H1 (cell line): ENCODE data around the gene PARD3. TPM values are rescaled to one million over a fixed set of nuclear protein-coding genes. Genes with fewer than 3 reads are reported as not detected.

Experiments used
- CTCF ChIA-PET: fragments of 300-600 bp; sonication (Branson Sonifier 250); formaldehyde crosslinking; loops from one replicate; lab custom pipeline; 2021; ENCODE audit not compliant: partially characterized antibody; lab: Charles Lee
- POLR2A ChIA-PET: fragments of 300-600 bp; sonication (Branson Sonifier 250); formaldehyde crosslinking; loops from one replicate; lab custom pipeline; 2021; ENCODE audit warnings: inconsistent platforms; ENCODE audit not compliant: partially characterized antibody; lab: Charles Lee
- DNase-seq, 2 experiments: peaks; one replicate each; pipeline versions ENCODE4 v3.0.0 to v3.0.0-alpha.2; 2010 to 2022; ENCODE audit warnings: low spot score in 2 of 2, low read depth in 1 of 2, mixed read lengths in 1 of 2
- FAIRE-seq: peaks from 2 replicates; lab custom pipeline; 2011; peaks lifted over from hg19 to GRCh38; lab: Jason Lieb, UNC
- H2AFZ ChIP-seq: 2 replicates; pipeline ENCODE4 v1.8.1; 2012; ENCODE audit warnings: low read length, inconsistent platforms
- H2AK5ac ChIP-seq: 2 replicates; pipeline ENCODE4 v1.6.1; 2013; ENCODE audit warnings: low read depth, low read length
- H2BK120ac ChIP-seq: replicated peaks from 2 replicates; pipeline ENCODE3; 2013; ENCODE audit warnings: low read depth, low read length, inconsistent platforms
- H2BK12ac ChIP-seq: 2 replicates; pipeline ENCODE4 v1.6.1; 2013; ENCODE audit warnings: low read depth, low read length
- H2BK15ac ChIP-seq: 2 replicates; pipeline ENCODE4 v1.6.1; 2013; ENCODE audit warnings: low read length
- H2BK20ac ChIP-seq: 2 replicates; pipeline ENCODE4 v1.6.1; 2013; ENCODE audit warnings: low read length
- H2BK5ac ChIP-seq: 2 replicates; pipeline ENCODE4 v1.6.1; 2013; ENCODE audit warnings: low read depth, low read length
- H3K14ac ChIP-seq: 2 replicates; pipeline ENCODE4 v1.6.1; 2013; ENCODE audit warnings: inconsistent platforms; ENCODE audit not compliant: insufficient read length
- H3K18ac ChIP-seq: 2 replicates; pipeline ENCODE4 v1.6.1; 2013; ENCODE audit warnings: low read length; ENCODE audit errors: extremely low read depth
- H3K23ac ChIP-seq: 2 replicates; pipeline ENCODE4 v1.6.1; 2013; ENCODE audit warnings: inconsistent platforms; ENCODE audit not compliant: insufficient read length
- H3K23me2 ChIP-seq: 2 replicates; pipeline ENCODE4 v1.6.1; 2013; ENCODE audit warnings: low read depth, low read length
- H3K27ac ChIP-seq: 2 replicates; pipeline ENCODE4 v1.6.1; 2011; ENCODE audit warnings: low read depth, low read length, inconsistent platforms
- H3K27me3 ChIP-seq, 4 experiments: replicated peaks in 1 of 4; 1 replicate in 1 of 4; 2 replicates in 3 of 4; pipeline versions ENCODE4 v1.6.1 to v1.8.1; 2011 to 2013; ENCODE audit warnings: low read length in 3 of 4, mild to moderate bottlenecking in 3 of 4, inconsistent platforms in 2 of 4, mixed read lengths in 2 of 4, moderate library complexity in 1 of 4; ENCODE audit not compliant: control insufficient read depth in 3 of 4, insufficient read depth in 3 of 4; ENCODE audit errors: extremely low read depth in 1 of 4
- H3K36me3 ChIP-seq, 4 experiments: 2 replicates each; pipeline versions ENCODE4 v1.6.1 to v1.8.1; 2011 to 2013; ENCODE audit warnings: mild to moderate bottlenecking in 4 of 4, low read length in 3 of 4, moderate library complexity in 2 of 4, control low read depth in 1 of 4, inconsistent platforms in 1 of 4; ENCODE audit not compliant: insufficient read depth in 4 of 4, control insufficient read depth in 2 of 4
- H3K4ac ChIP-seq: replicated peaks from 2 replicates; pipeline ENCODE3; 2013; ENCODE audit warnings: low read length, low read depth, mixed read lengths, inconsistent platforms; ENCODE audit not compliant: insufficient read length
- H3K4me1 ChIP-seq, 4 experiments: replicated peaks in 1 of 4; 1 replicate in 1 of 4; 2 replicates in 3 of 4; pipeline versions ENCODE4 v1.6.1 to v1.8.1; 2011 to 2013; ENCODE audit warnings: low read length in 3 of 4, inconsistent platforms in 2 of 4, mixed read lengths in 1 of 4; ENCODE audit not compliant: insufficient read depth in 4 of 4, control insufficient read depth in 3 of 4
- H3K4me2 ChIP-seq, 2 experiments: 2 replicates each; pipeline versions ENCODE4 v1.6.1 to v1.8.1; 2011 to 2013; ENCODE audit warnings: low read depth in 2 of 2, low read length in 2 of 2, control low read depth in 1 of 2, inconsistent platforms in 1 of 2, mild to moderate bottlenecking in 1 of 2; ENCODE audit not compliant: insufficient read depth in 1 of 2
- H3K4me3 ChIP-seq, 4 experiments: fragments of 200-600, 300-600 bp in 1 of 4; sonication (generic), shearing (Covaris generic), sonication (Bioruptor Twin) in 1 of 4; 2 replicates each; pipeline versions ENCODE4 v1.5.1 to v1.8.1; 2011 to 2016; ENCODE audit warnings: low read length in 4 of 4, low read depth in 3 of 4, control low read depth in 2 of 4, inconsistent platforms in 2 of 4, mild to moderate bottlenecking in 2 of 4, mixed read lengths in 1 of 4, moderate library complexity in 1 of 4; ENCODE audit not compliant: insufficient read depth in 2 of 4; ENCODE audit errors: extremely low read depth in 1 of 4
- H3K56ac ChIP-seq: replicated peaks from 2 replicates; pipeline ENCODE3; 2013; ENCODE audit warnings: low read depth, mild to moderate bottlenecking, mixed read lengths, low read length, inconsistent platforms; ENCODE audit not compliant: insufficient read length
- H3K79me1 ChIP-seq: 2 replicates; pipeline ENCODE4 v1.6.1; 2013; ENCODE audit warnings: low read depth, low read length, control low read depth
- H3K79me2 ChIP-seq, 2 experiments: 2 replicates each; pipeline versions ENCODE4 v1.6.1 to v1.8.1; 2012 to 2013; ENCODE audit warnings: low read length in 2 of 2, mild to moderate bottlenecking in 2 of 2, inconsistent platforms in 1 of 2; ENCODE audit not compliant: insufficient read depth in 2 of 2, control insufficient read depth in 1 of 2
- H3K9ac ChIP-seq, 4 experiments: replicated peaks in 1 of 4; 1 replicate in 1 of 4; 2 replicates in 3 of 4; pipeline versions ENCODE4 v1.6.1 to v1.8.1; 2011 to 2013; ENCODE audit warnings: low read depth in 3 of 4, low read length in 3 of 4, control low read depth in 2 of 4, mild to moderate bottlenecking in 2 of 4, moderate library complexity in 2 of 4, inconsistent platforms in 1 of 4; ENCODE audit errors: extremely low read depth in 1 of 4
- H3K9me3 ChIP-seq, 2 experiments: 2 replicates each; pipeline versions ENCODE4 v1.6.1 to v1.8.1; 2012 to 2013; ENCODE audit warnings: mild to moderate bottlenecking in 2 of 2, moderate library complexity in 2 of 2, control low read depth in 1 of 2, inconsistent platforms in 1 of 2, low read depth in 1 of 2, low read length in 1 of 2, mixed read lengths in 1 of 2; ENCODE audit not compliant: insufficient read depth in 2 of 2
- H4K20me1 ChIP-seq, 2 experiments: replicated peaks in 1 of 2; 2 replicates each; pipeline versions ENCODE3 to v1.8.1; 2011 to 2013; ENCODE audit warnings: inconsistent platforms in 2 of 2, low read length in 2 of 2, mild to moderate bottlenecking in 1 of 2; ENCODE audit not compliant: insufficient read depth in 2 of 2, control insufficient read depth in 1 of 2
- H4K5ac ChIP-seq: 2 replicates; pipeline ENCODE4 v1.6.1; 2013; ENCODE audit warnings: low read length, low read depth, mixed read lengths, inconsistent platforms; ENCODE audit not compliant: insufficient read length
- H4K8ac ChIP-seq: 2 replicates; pipeline ENCODE4 v1.8.0; 2013; ENCODE audit warnings: mild to moderate bottlenecking, moderate library complexity, low read length, inconsistent platforms; ENCODE audit not compliant: insufficient read depth; ENCODE audit errors: extremely low read depth
- H4K91ac ChIP-seq: replicated peaks from 2 replicates; pipeline ENCODE3; 2013; ENCODE audit warnings: low read length, mixed read lengths, inconsistent platforms; ENCODE audit not compliant: insufficient read length
- HDAC2 ChIP-seq, 2 experiments: fragments of 300-600 bp in 1 of 2; sonication (generic) in 1 of 2; IDR thresholded peaks; 2 replicates each; pipeline ENCODE4 v1.6.1; 2011 to 2012; ENCODE audit warnings: low read depth in 2 of 2, low read length in 2 of 2, mild to moderate bottlenecking in 2 of 2, moderate library complexity in 2 of 2, borderline replicate concordance in 1 of 2, inconsistent platforms in 1 of 2
- HDAC6 ChIP-seq: IDR thresholded peaks from one replicate; pipeline ENCODE4 v1.7.1; 2012; ENCODE audit warnings: low read depth, mild to moderate bottlenecking, inconsistent platforms, low read length, moderate library complexity
- JUN ChIP-seq: IDR thresholded peaks from 2 replicates; pipeline ENCODE4 v1.6.1; 2011; ENCODE audit warnings: low read depth, mild to moderate bottlenecking, improper control_type of control experiment, low read length
- SIX5 ChIP-seq: IDR thresholded peaks from 2 replicates; pipeline ENCODE4 v1.6.1; 2011; ENCODE audit warnings: mild to moderate bottlenecking, low read depth, low read length
- WGBS, 2 experiments: shearing (Covaris generic) in 1 of 2; methylation state at CpG; one replicate each; pipeline versions ENCODE4 v1.1.6 to v1.1.7; 2013 to 2015; ENCODE audit warnings: low lambda C conversion rate in 2 of 2, mixed read lengths in 2 of 2, inconsistent platforms in 1 of 2, low coverage in 1 of 2, missing lambda C conversion rate in 1 of 2; ENCODE audit not compliant: insufficient replicate concordance in 2 of 2, insufficient coverage in 1 of 2, insufficient read length in 1 of 2; ENCODE audit errors: extremely low coverage in 1 of 2, missing lambda C conversion rate in 1 of 2; 5-methylcytosine and 5-hydroxymethylcytosine counted together
- polyA plus RNA-seq, 7 experiments: library from polyadenylated mRNA; depleted of rRNA in 3 of 7; stranded (reverse) in 5 of 7; unstranded in 2 of 7; fragments of >200 nt in 5 of 7; fragments of 200-250 nt in 2 of 7; gene quantifications; 1 replicate in 5 of 7; 2 replicates in 1 of 7; 4 replicates in 1 of 7; pipeline versions ENCODE4 v1.2.1 to v1.2.3, GENCODE V29; 2011 to 2013; ENCODE audit warnings: missing spikeins in 2 of 7, mixed read lengths in 2 of 7
- total RNA-seq: library from RNA; stranded (reverse); fragmentation: NEBNext Ultra II Directional; extraction: Animal tissue kit (Norgen Biotek cat#: 25700); gene quantifications from 2 replicates; pipeline ENCODE4 v1.2.1, GENCODE V29; 2021

The PARD3 gene
- total and polyA plus RNA-seq, 2 of the 8 experiments (the other 6 are each of a cell fraction or from before 2014, with no cell fraction given), result 19.7 to 49.1 TPM

DNA sequence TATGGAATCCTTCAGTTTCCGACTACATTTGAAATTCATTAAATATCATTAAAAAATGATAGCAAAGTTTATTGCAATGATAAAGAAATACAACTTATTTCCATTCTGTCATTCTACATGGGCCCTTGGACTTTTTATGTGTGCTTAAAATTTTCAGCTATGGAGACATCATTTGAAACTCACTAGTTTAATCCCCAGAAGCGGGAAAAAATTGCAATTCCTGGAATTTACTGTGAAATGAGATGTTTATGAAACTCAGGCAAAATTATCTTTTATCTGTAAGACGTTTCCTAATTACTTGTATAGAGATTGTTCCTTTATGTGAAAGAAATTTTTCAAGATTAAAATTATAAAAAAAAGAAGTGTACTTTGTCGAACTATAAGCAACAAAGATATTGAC, 213.4 kb downstream of the PARD3 start:
- POLR2A ChIA-PET, result no interaction called here
- H3K23me2 ChIP-seq, result no peaks in the 10 kb centered on the region
- H2BK20ac ChIP-seq, result no peak overlapping the region
- no peak overlapping the region for H3K23ac ChIP-seq
- H3K4me1 ChIP-seq, result peaks cover 0 to 3% (median 0%) of the 10 kb centered on the region in 4 experiments; a peak in 1 of 7 replicates
- H4K5ac ChIP-seq, result no peak overlapping the region
- no peak overlapping the region for H4K8ac ChIP-seq
- H3K9ac ChIP-seq, result no peak overlapping the region
- H3K4me2 ChIP-seq, result no peak overlapping the region
- DNase-seq (no peak), FAIRE-seq (no peak)
- H2BK12ac ChIP-seq, result no peak overlapping the region
- H3K36me3 ChIP-seq, result no peaks in the 10 kb centered on the region
- no peak overlapping the region for H3K14ac ChIP-seq
- peaks cover 0 to 5% of the 10 kb centered on the region in 2 experiments for H4K20me1 ChIP-seq
- H3K27ac ChIP-seq, result no peak overlapping the region
- TF ChIP-seq SIX5, result no peak
- TF ChIP-seq HDAC2 (IDR thresholded peaks at IDR 0.05; ENCODE audit: borderline replicate concordance in 1 of 2, low read depth in 2 of 2, low read length in 2 of 2), result no peak
- no peak for TF ChIP-seq JUN
- no peak for TF ChIP-seq HDAC6
- H3K27me3 ChIP-seq, result no peaks in the 10 kb centered on the region
- no peak overlapping the region for H4K91ac ChIP-seq
- H2AK5ac ChIP-seq, result no peak overlapping the region
- no peak overlapping the region for H3K4ac ChIP-seq
- no peak overlapping the region for H2AFZ ChIP-seq
- H3K79me2 ChIP-seq, result peaks cover 0 to 37% of the 10 kb centered on the region in 2 experiments; a peak in 2 of 4 replicates
- no peak overlapping the region for H3K56ac ChIP-seq
- H3K9me3 ChIP-seq, result no peaks in the 10 kb centered on the region
- no peak overlapping the region for H3K18ac ChIP-seq
- H2BK15ac ChIP-seq, result no peak overlapping the region
- no peaks in the 10 kb centered on the region for H3K79me1 ChIP-seq
- H2BK120ac ChIP-seq, result no peak overlapping the region
- no peak overlapping the region for H2BK5ac ChIP-seq
- 85% methylated on average over 4 of the region's 4 CpGs; no CpG with 5 or more reads in 1 of the 2 experiments for WGBS, 2 experiments
- H3K4me3 ChIP-seq, result no peak overlapping the region
- CTCF ChIA-PET, result interaction anchor here (0.6 to 0.7 kb wide), 2 partner anchors 154 to 196 kb away, joined by 3 to 4 read pairs; no protein-coding TSS in a partner anchor
